NCI-H128 (cell line): ENCODE measurements around the gene HTT.

ENCODE experiments used
- DNase-seq: peaks from one replicate; lab custom pipeline; 2025; ENCODE audit not compliant: unreplicated experiment; lab: John Stamatoyannopoulos, UW

HTT gene

DNA sequence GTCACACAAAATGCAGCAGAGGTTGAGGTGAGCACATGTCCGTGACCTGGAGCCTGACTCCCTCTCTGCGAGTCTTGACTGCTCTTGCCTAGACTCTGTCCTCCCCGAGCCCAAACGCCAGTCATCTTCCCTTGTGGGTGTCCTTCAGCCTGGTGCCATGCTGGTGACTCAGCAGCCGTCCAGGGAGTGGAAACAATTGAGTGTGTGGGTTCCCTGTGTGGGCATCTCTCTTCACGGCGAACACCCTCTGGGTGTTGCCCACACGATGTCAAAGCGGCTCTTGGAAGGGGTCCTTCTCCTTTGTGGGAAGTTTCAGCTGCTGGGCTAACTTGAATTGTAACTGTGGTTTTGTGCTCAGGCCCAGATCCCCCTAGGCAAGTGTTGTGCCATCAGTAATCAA is 157.0 kb downstream of the HTT start:
- no peak for DNase-seq

DNA sequence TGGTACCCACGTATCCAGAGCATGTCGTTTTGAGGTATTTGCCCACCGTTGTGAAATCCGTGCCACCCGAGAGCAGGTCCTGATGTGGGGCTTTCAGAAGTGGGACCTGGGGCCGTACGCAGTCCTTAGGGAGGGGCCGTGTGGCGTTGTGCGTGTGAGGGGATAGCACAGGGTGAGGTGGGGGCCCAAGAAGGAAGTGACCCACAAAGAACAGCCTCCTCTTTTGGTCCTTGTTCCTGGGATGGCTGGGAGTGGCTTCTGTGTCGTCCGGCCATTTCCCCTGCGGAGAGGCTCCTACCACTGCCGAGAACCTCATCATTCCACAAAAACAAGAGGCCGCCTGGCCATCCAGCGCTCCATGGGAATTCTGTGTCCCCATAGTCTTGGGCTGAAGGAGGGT is 157.5 kb downstream of the HTT start:
- no peak for DNase-seq

DNA sequence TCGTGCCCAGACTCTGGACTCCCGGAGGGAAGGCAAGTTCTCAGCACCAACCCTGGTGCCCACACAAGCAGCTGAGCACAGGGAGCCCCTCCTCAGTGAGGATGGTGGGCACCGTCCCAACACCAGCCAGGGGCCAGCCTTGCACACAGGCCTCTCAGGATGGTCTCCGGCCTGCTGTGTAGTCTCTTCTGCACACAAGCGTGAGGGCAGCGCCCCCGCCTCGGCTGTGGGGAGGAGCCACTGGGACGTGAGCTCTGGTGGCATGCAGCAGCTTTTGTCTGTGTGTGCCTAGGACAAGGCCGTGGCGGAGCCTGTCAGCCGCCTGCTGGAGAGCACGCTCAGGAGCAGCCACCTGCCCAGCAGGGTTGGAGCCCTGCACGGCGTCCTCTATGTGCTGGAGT is 158.4 kb downstream of the HTT start:
- no peak for DNase-seq

GRCh38 chr4:3233391-3234071 is 159.1 kb downstream of the HTT start:
- no peak for DNase-seq

DNA sequence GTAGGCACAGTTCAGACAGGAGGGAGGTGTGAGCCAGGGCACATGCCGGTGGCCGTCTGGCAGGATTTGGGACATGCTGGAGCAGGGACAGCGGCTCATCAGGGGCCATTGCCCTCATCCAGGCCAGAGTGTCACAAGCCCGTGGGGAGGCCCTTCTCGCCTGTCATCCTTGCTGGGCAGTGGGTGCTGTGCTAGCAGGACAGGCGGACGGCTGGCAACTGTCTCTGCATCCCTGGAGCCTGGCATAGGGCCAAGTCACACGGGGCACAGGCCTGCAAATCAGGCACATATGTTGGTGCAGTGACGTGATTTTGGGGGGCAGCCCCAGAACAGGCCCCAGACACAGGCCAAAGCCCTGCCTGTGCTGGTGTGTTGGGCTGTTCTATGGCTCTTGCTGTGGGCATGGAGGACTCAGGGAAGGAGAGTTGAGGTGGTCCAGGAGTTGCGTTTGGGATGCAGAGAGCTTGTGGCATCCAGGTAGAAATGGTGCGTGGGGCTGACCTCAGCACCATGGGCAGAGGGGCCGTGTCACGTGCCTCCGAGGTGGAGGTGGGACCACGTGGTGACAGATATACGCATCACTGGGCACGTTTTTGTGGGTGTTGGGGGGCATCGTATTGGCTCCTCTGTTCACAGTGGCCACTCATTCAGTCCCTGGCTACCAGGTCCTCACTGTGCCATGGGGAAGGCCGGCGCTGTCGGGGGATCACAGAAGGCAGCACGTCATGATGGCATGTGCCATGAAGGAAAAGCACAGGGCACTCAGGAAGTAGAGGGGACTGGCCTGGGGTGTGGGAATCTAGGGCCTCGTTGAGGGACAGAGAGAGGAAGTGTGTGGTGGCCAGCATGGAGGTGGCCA is 159.9 kb downstream of the HTT start:
- no peak for DNase-seq

GRCh38 chr4:3235030-3235345 is 160.5 kb downstream of the HTT start:
- no peak for DNase-seq

DNA sequence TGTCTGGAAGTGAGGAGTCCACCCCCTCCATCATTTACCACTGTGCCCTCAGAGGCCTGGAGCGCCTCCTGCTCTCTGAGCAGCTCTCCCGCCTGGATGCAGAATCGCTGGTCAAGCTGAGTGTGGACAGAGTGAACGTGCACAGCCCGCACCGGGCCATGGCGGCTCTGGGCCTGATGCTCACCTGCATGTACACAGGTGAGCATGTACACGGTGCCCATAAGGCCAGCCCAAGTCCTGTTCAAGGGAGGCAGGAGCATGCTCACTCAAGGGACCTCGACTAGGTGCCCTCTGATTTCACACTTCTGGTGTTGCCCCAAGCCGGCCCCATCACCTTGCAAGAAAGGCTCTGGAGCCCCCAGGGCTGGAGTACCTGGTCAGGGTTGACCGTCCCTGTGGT is 161.1 kb downstream of the HTT start:
- DNase-seq = no peak

GRCh38 chr4:3236326-3236878 is 161.9 kb downstream of the HTT start:
- DNase-seq = no peak

- DNase-seq = no peak
Observed at GRCh38 chr4:3237266-3237665, 162.8 kb downstream of the HTT start.

DNA sequence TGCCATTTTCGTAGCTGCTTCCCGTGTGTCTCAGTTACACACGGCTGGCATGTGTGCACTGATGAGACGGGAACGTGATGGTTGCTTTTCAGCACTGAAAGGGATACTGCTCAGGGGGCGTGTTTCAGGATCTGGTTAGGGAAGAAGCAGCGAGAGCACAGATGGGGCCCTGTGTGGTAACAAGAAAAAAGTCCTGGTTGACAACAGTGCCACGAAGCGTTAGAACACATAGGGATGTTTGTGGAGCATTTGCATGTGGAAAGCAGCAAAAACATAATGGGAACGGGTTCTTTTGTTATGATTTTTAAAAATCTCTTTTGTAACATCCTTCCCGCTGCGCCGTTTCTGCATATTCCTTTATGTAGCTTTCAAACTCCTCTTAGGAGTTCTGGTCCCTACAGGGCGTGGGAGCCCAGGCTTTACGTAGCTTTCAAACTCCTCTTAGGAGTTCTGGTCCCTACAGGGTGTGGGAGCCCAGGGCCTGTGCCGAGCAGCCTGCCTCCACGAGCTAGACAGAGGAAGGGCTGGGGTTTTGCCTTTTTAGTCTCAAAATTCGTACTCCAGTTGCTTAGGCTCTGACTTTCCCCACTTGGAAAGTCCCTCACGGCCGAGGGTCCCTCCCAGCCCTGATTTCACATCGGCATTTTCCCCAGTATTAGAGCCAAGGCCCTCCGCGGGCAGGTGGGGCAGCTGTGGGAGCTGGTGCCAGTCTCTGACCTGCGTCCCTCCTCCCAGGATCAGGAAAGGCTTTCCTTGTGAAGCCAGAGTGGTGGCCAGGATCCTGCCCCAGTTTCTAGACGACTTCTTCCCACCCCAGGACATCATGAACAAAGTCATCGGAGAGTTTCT is 163.5 kb downstream of the HTT start:
- no peak for DNase-seq

GRCh38 chr4:3238721-3239120 is 164.2 kb downstream of the HTT start:
- DNase-seq = no peak

DNA sequence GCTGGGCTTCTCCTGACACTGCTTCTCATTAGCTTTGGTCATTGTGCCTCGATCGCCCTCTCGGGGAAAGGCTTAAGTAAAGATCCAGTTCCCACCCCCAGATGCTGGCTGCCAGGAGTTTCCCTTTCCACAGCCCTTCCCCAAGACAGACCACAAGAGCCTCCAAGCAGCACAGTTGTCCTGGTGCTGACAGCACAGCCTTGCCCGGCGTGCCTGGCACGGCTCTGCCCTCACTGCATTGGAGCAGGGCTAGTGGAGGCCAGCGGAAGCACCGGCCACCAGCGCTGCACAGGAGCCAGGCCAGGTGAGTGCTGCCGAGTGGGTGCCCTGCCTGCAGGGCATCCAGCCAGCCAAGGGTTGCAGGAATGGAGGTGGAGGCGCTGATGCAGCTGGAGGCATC is 164.8 kb downstream of the HTT start:
- DNase-seq = no peak

DNA sequence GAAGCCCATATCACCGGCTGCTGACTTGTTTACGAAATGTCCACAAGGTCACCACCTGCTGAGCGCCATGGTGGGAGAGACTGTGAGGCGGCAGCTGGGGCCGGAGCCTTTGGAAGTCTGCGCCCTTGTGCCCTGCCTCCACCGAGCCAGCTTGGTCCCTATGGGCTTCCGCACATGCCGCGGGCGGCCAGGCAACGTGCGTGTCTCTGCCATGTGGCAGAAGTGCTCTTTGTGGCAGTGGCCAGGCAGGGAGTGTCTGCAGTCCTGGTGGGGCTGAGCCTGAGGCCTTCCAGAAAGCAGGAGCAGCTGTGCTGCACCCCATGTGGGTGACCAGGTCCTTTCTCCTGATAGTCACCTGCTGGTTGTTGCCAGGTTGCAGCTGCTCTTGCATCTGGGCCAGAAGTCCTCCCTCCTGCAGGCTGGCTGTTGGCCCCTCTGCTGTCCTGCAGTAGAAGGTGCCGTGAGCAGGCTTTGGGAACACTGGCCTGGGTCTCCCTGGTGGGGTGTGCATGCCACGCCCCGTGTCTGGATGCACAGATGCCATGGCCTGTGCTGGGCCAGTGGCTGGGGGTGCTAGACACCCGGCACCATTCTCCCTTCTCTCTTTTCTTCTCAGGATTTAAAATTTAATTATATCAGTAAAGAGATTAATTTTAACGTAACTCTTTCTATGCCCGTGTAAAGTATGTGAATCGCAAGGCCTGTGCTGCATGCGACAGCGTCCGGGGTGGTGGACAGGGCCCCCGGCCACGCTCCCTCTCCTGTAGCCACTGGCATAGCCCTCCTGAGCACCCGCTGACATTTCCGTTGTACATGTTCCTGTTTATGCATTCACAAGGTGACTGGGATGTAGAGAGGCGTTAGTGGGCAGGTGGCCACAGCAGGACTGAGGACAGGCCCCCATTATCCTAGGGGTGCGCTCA is 165.8 kb downstream of the HTT start:
- no peak for DNase-seq

DNA sequence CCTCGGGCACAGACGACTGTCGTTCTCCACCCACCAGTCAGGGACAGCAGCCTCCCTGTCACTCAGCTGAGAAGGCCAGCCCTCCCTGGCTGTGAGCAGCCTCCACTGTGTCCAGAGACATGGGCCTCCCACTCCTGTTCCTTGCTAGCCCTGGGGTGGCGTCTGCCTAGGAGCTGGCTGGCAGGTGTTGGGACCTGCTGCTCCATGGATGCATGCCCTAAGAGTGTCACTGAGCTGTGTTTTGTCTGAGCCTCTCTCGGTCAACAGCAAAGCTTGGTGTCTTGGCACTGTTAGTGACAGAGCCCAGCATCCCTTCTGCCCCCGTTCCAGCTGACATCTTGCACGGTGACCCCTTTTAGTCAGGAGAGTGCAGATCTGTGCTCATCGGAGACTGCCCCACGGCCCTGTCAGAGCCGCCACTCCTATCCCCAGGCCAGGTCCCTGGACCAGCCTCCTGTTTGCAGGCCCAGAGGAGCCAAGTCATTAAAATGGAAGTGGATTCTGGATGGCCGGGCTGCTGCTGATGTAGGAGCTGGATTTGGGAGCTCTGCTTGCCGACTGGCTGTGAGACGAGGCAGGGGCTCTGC is 166.5 kb downstream of the HTT start:
- no peak for DNase-seq

GRCh38 chr4:3241898-3242524 is 167.5 kb downstream of the HTT start:
- no peak for DNase-seq

DNA sequence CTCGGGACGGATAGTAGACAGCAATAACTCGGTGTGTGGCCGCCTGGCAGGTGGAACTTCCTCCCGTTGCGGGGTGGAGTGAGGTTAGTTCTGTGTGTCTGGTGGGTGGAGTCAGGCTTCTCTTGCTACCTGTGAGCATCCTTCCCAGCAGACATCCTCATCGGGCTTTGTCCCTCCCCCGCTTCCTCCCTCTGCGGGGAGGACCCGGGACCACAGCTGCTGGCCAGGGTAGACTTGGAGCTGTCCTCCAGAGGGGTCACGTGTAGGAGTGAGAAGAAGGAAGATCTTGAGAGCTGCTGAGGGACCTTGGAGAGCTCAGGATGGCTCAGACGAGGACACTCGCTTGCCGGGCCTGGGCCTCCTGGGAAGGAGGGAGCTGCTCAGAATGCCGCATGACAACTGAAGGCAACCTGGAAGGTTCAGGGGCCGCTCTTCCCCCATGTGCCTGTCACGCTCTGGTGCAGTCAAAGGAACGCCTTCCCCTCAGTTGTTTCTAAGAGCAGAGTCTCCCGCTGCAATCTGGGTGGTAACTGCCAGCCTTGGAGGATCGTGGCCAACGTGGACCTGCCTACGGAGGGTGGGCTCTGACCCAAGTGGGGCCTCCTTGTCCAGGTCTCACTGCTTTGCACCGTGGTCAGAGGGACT is 168.8 kb downstream of the HTT start:
- DNase-seq = no peak

DNA sequence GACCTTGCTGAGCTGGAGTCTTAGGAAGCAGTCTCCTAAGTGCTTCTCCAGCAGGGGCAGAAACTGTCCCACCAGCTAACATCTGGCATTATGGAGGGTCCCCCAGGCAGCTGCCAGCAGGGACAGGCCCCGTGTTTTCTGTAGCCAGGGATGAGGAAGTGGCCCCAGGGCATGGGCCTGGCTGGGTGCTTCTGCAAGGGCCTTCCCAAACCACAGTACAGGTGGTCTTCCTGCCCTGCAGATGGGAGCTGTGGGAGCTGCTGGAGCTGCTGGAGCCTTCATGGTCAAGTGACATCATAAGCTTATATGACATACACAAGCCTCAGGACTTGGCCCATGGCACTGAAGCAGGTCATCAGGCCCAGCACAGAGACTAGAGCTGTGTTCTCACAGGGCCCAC is 169.5 kb downstream of the HTT start:
- DNase-seq = no peak

- DNase-seq = no peak
Observed at GRCh38 chr4:3244747-3245146, 170.3 kb downstream of the HTT start.

DNA sequence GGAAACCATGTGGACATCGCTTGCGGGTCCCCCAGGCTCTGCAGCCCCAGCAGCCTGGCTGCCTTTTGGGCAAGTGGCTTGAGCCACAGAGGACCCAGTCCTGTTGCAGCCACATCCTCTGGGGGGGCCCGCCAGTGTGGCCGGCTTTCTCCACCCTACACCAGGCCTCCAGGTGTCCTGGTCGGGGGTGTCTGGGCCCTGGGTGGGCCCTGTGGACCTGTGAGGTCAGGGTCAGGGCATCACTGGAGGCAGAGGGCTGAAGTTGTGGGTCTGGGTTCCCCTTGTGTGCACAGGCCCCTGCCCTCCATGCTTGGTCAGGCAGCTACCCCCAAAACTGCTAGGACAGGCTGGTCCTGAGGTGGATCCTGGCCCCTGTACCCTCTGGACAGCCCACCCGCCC is 171.2 kb downstream of the HTT start:
- DNase-seq = no peak
